GM21576 (cell line): ENCODE data around the gene TMEM271.

Source experiments
- ATAC-seq: cut with Tn5 transposase; IDR thresholded peaks from one replicate; pipeline ENCODE4 v1.9.1; 2021; ENCODE audit warnings: mild to moderate bottlenecking, moderate library complexity; ENCODE audit not compliant: unreplicated experiment

Gene TMEM271

GRCh38 chr4:581753-582361 is 5.8 kb upstream of the TMEM271 start:
- ATAC-seq: no peak

GRCh38 chr4:581181-581580 is 5.1 kb upstream of the TMEM271 start:
- no peak for ATAC-seq

GRCh38 chr4:579543-580175 is 3.6 kb upstream of the TMEM271 start:
- ATAC-seq: no peak

GRCh38 chr4:578451-579443 is 2.7 kb upstream of the TMEM271 start:
- ATAC-seq: no peak

- ATAC-seq: no peak
Measured at GRCh38 chr4:577499-578450, 1.7 kb upstream of the TMEM271 start.

GRCh38 chr4:576991-577498 is 950 bp upstream of the TMEM271 start:
- no peak for ATAC-seq

GRCh38 chr4:575281-576141 is 584 bp downstream of the TMEM271 start:
- ATAC-seq: no peak

GRCh38 chr4:574346-575161 is 1.5 kb downstream of the TMEM271 start:
- no peak for ATAC-seq

GRCh38 chr4:573122-573892 is 2.8 kb downstream of the TMEM271 start:
- no peak for ATAC-seq

GRCh38 chr4:572594-572993 is 3.5 kb downstream of the TMEM271 start:
- no peak for ATAC-seq

GRCh38 chr4:571838-572572 is 4.1 kb downstream of the TMEM271 start:
- ATAC-seq: no peak

GRCh38 chr4:570754-571153 is 5.3 kb downstream of the TMEM271 start:
- ATAC-seq: no peak

- ATAC-seq: no peak
Measured at GRCh38 chr4:569958-570667, 6.0 kb downstream of the TMEM271 start.

- ATAC-seq: no peak
Measured at GRCh38 chr4:568962-569361, 7.1 kb downstream of the TMEM271 start.

GRCh38 chr4:568351-568652 is 7.8 kb downstream of the TMEM271 start:
- no peak for ATAC-seq

GRCh38 chr4:567457-568350 is 8.4 kb downstream of the TMEM271 start:
- no peak for ATAC-seq
